HAP-1 (cell line): Measurements from ENCODE around the gene ATP6V0D1.
"Not testable (repeated sequence)": the region's sequence is repeated elsewhere in the genome, so short reads cannot be mapped to it uniquely, and the experiment has no call there.

Source experiments
- DNase-seq, 2 experiments: peaks; one replicate each; pipeline ENCODE4 v3.0.0-alpha.2; 2016 to 2020; ENCODE audit warnings: low spot score in 2 of 2
- H3K27me3 ChIP-seq: fragments of 250-450 bp; sonication (Bioruptor Pico); 2 replicates; pipeline ENCODE4 v1.5.1; 2020; ENCODE audit warnings: low read depth, mild to moderate bottlenecking, moderate library complexity
- H3K36me3 ChIP-seq: fragments of 250-450 bp; sonication (Bioruptor Pico); replicated peaks from 2 replicates; pipeline ENCODE4 v1.5.1; 2020; ENCODE audit warnings: mild to moderate bottlenecking
- H3K4me1 ChIP-seq: fragments of 250-450 bp; sonication (Bioruptor Pico); 2 replicates; pipeline ENCODE4 v1.5.1; 2020; ENCODE audit warnings: mild to moderate bottlenecking
- H3K4me3 ChIP-seq: fragments of 250-450 bp; sonication (Bioruptor Pico); 2 replicates; pipeline ENCODE4 v1.5.1; 2020; ENCODE audit warnings: mild to moderate bottlenecking, moderate library complexity
- H3K9me3 ChIP-seq: fragments of 250-450 bp; sonication (Bioruptor Pico); 2 replicates; pipeline ENCODE4 v1.5.1; 2020; ENCODE audit warnings: mild to moderate bottlenecking, moderate library complexity
- in situ Hi-C: fragments of 300-500 bp; cut with MboI; formaldehyde crosslinking; loops from 3 replicates; pipeline ENCODE4 v1.14.3; 2020; ENCODE audit warnings: low sequenced_read_pairs, inconsistent platforms, mixed read lengths

The ATP6V0D1 gene

GRCh38 chr16:67417333-67418061 is 63.5 kb downstream of the ATP6V0D1 start:
- Histone ChIP-seq H3K27me3 (no peaks in the 10 kb centered on the region), H3K9me3 (no peaks in the 10 kb centered on the region), H3K4me3 (no peak overlapping the region), H3K4me1 (peaks cover 16% of the 10 kb centered on the region), H3K36me3 (no peaks in the 10 kb centered on the region)
- no peak for DNase-seq
- in situ Hi-C loops: no loop called here

GRCh38 chr16:67415872-67416793 is 64.8 kb downstream of the ATP6V0D1 start, which contains the start of gene ZDHHC1:
Gene ZDHHC1 (minus strand): TSS chr16:67416477. CDS start chr16:67407775, 8,702 bp downstream.
- DNase-seq: peak; percentile 35 to 81
- no peaks in the 10 kb centered on the region for H3K9me3 ChIP-seq
- in situ Hi-C loops: no loop called here
- no peaks in the 10 kb centered on the region for H3K36me3 ChIP-seq
- peak within 1 kb of the TSS; percentile 51 for H3K4me3 ChIP-seq
- peaks cover 16% of the 10 kb centered on the region for H3K4me1 ChIP-seq
- no peaks in the 10 kb centered on the region for H3K27me3 ChIP-seq

GRCh38 chr16:67415421-67415820 is 65.5 kb downstream of the ATP6V0D1 start:
- Histone ChIP-seq H3K4me3 (peak overlapping the region; percentile 51), H3K4me1 (peaks cover 16% of the 10 kb centered on the region)
- H3K9me3 ChIP-seq, H3K27me3 ChIP-seq, DNase-seq, in situ Hi-C loops, H3K36me3 ChIP-seq: not testable (repeated sequence)

GRCh38 chr16:67413978-67414911 is 66.7 kb downstream of the ATP6V0D1 start:
- Histone ChIP-seq H3K9me3 (no peaks in the 10 kb centered on the region), H3K4me3 (no peak overlapping the region), H3K4me1 (peaks cover 13% of the 10 kb centered on the region), H3K36me3 (no peaks in the 10 kb centered on the region), H3K27me3 (no peaks in the 10 kb centered on the region)
- in situ Hi-C loops: no loop called here
- no peak for DNase-seq

GRCh38 chr16:67412294-67412693 is 68.7 kb downstream of the ATP6V0D1 start:
- Histone ChIP-seq H3K4me1 (peaks cover 13% of the 10 kb centered on the region), H3K36me3 (no peaks in the 10 kb centered on the region), H3K4me3 (no peak overlapping the region), H3K27me3 (no peaks in the 10 kb centered on the region), H3K9me3 (no peaks in the 10 kb centered on the region)
- in situ Hi-C loops: no loop called here
- no peak for DNase-seq

- Histone ChIP-seq H3K36me3 (no peaks in the 10 kb centered on the region), H3K4me1 (peaks cover 8% of the 10 kb centered on the region), H3K4me3 (no peak overlapping the region), H3K27me3 (no peaks in the 10 kb centered on the region), H3K9me3 (no peaks in the 10 kb centered on the region)
- in situ Hi-C loops: no loop called here
- no peak for DNase-seq
Measured at GRCh38 chr16:67411339-67411738, 69.6 kb downstream of the ATP6V0D1 start.

GRCh38 chr16:67409631-67410030 is 71.3 kb downstream of the ATP6V0D1 start:
- no peaks in the 10 kb centered on the region for H3K27me3 ChIP-seq
- in situ Hi-C loops: no loop called here
- no peaks in the 10 kb centered on the region for H3K9me3 ChIP-seq
- no peaks in the 10 kb centered on the region for H3K36me3 ChIP-seq
- no peak for DNase-seq
- H3K4me1 ChIP-seq: peaks cover 6% of the 10 kb centered on the region
- H3K4me3 ChIP-seq: no peak overlapping the region

- Histone ChIP-seq H3K9me3 (no peaks in the 10 kb centered on the region), H3K27me3 (no peaks in the 10 kb centered on the region), H3K4me1 (no peaks in the 10 kb centered on the region), H3K4me3 (no peak overlapping the region), H3K36me3 (no peaks in the 10 kb centered on the region)
- in situ Hi-C loops: no loop called here
- DNase-seq: no peak
Measured at GRCh38 chr16:67407788-67408452, 73.0 kb downstream of the ATP6V0D1 start.

GRCh38 chr16:67407176-67407787 is 73.7 kb downstream of the ATP6V0D1 start:
- no peaks in the 10 kb centered on the region for H3K4me1 ChIP-seq
- no peaks in the 10 kb centered on the region for H3K27me3 ChIP-seq
- no peak for DNase-seq
- H3K36me3 ChIP-seq: no peaks in the 10 kb centered on the region
- no peaks in the 10 kb centered on the region for H3K9me3 ChIP-seq
- no peak overlapping the region for H3K4me3 ChIP-seq
- in situ Hi-C loops: no loop called here

GRCh38 chr16:67406111-67406971 is 74.6 kb downstream of the ATP6V0D1 start:
- in situ Hi-C loops: no loop called here
- no peaks in the 10 kb centered on the region for H3K9me3 ChIP-seq
- no peaks in the 10 kb centered on the region for H3K27me3 ChIP-seq
- H3K36me3 ChIP-seq: no peaks in the 10 kb centered on the region
- H3K4me1 ChIP-seq: no peaks in the 10 kb centered on the region
- no peak overlapping the region for H3K4me3 ChIP-seq
- no peak for DNase-seq

GRCh38 chr16:67405336-67405735 is 75.6 kb downstream of the ATP6V0D1 start:
- in situ Hi-C loops: no loop called here
- DNase-seq: no peak
- no peaks in the 10 kb centered on the region for H3K9me3 ChIP-seq
- H3K4me3 ChIP-seq: no peak overlapping the region
- H3K27me3 ChIP-seq: no peaks in the 10 kb centered on the region
- no peaks in the 10 kb centered on the region for H3K36me3 ChIP-seq
- no peaks in the 10 kb centered on the region for H3K4me1 ChIP-seq

GRCh38 chr16:67404740-67405226 is 76.2 kb downstream of the ATP6V0D1 start:
- Histone ChIP-seq H3K27me3 (no peaks in the 10 kb centered on the region), H3K9me3 (no peaks in the 10 kb centered on the region)
- in situ Hi-C loops: no loop called here

More at GRCh38 chr16:67404740-67405226, 76.2 kb downstream of the ATP6V0D1 start:
- no peaks in the 10 kb centered on the region for H3K36me3 ChIP-seq
- no peak for DNase-seq
- no peak overlapping the region for H3K4me3 ChIP-seq
- no peaks in the 10 kb centered on the region for H3K4me1 ChIP-seq
